Heart right ventricle (tissue), 16 donors: Measurements from ENCODE around the gene MIOS. TPM values are rescaled to one million over a fixed set of nuclear protein-coding genes. Genes with fewer than 3 reads are reported as not detected.
A peak's percentile ranks its signal among the peaks of the same experiment; 100 is the strongest.

Source experiments
- ATAC-seq, 8 donors: fragments of 200-7000 bp; cut with Tn5 transposase; one replicate each; pipeline ENCODE4 v1.9.1; 2020; ENCODE audit warnings: mild to moderate bottlenecking in 8 of 8, moderate library complexity in 8 of 8, moderate number of reproducible peaks in 1 of 8
- DNase-seq, 2 donors: peaks; one replicate each; pipeline ENCODE4 v3.0.0-alpha.2; 2020
- H3K27ac ChIP-seq, 10 donors: fragments of 200-600 bp; sonication (generic) in 2 of 10; one replicate each; pipeline versions ENCODE4 v1.5.0 to v1.8.0; 2020 to 2022; ENCODE audit warnings: mild to moderate bottlenecking in 3 of 10
- H3K27me3 ChIP-seq, 7 donors: fragments of 200-600 bp; one replicate each; pipeline ENCODE4 v1.8.0; 2021 to 2022; ENCODE audit warnings: mild to moderate bottlenecking in 2 of 7
- H3K36me3 ChIP-seq, 9 donors: fragments of 200-600 bp; sonication (generic) in 1 of 9; one replicate each; pipeline versions ENCODE4 v1.5.0 to v1.8.0; 2020 to 2022; ENCODE audit warnings: mild to moderate bottlenecking in 2 of 9
- H3K4me1 ChIP-seq, 9 donors: fragments of 200-600 bp; sonication (generic) in 1 of 9; one replicate each; pipeline versions ENCODE4 v1.5.0 to v1.8.0; 2020 to 2022; ENCODE audit warnings: mild to moderate bottlenecking in 4 of 9
- H3K4me3 ChIP-seq, 10 donors: fragments of 200-600 bp; sonication (generic) in 2 of 10; one replicate each; pipeline versions ENCODE4 v1.5.0 to v1.8.0; 2020 to 2022; ENCODE audit warnings: mild to moderate bottlenecking in 7 of 10, moderate library complexity in 2 of 10
- H3K9me3 ChIP-seq, 11 donors: fragments of 200-600 bp in 10 of 11; sonication (generic) in 2 of 11; one replicate each; pipeline versions ENCODE4 v1.5.0 to v1.8.0; 2013 to 2022; ENCODE audit warnings: mild to moderate bottlenecking in 2 of 11, control low read depth in 1 of 11, moderate library complexity in 1 of 11
- WGBS, 2 donors: extraction: QIAGEN DNeasy Blood & Tissue Kit; methylation state at CpG; one replicate each; pipeline ENCODE4 v1.1.7; 2013; ENCODE audit warnings: inconsistent platforms in 1 of 2; 5-methylcytosine and 5-hydroxymethylcytosine counted together
- intact Hi-C, 10 donors: fragments of 100-400 bp; cut with DNase I; formaldehyde crosslinking; loops; one replicate each; pipeline versions ENCODE4 v1.11.1 to v1.14.2; 2022
- polyA plus RNA-seq, 2 donors: library from polyadenylated mRNA; stranded (reverse); fragments of 200-250 nt; gene quantifications; one replicate each; pipeline ENCODE4 v1.2.3, GENCODE V29; 2013
- total RNA-seq, 10 donors: library from RNA; stranded (reverse); fragmentation: NEBNext Ultra II Directional in 3 of 10; extraction: Animal tissue kit (Norgen Biotek cat#: 25700) in 3 of 10; gene quantifications; one replicate each; pipeline versions ENCODE4 v1.2.1 to v1.2.4, GENCODE V29; 2021 to 2023
- TF ChIP-seq, protein P1 (sequence below), 9 donors: fragments of 200-600 bp; sonication (generic) in 2 of 9; IDR thresholded peaks; one replicate each; pipeline versions ENCODE4 v1.5.0 to v1.8.0; 2021 to 2022; ENCODE audit warnings: antibody characterized with exemption in 9 of 9, mild to moderate bottlenecking in 5 of 9, moderate library complexity in 1 of 9
- donor health status: Arrhythmogenic right ventricular cardiomyopathy.
- donor health status: ischemic (EF 13 %, LVEDD 7.1; RV severe dilation, severe dysfunction).
- donor health status: healthy with polysubstance abuse.
- donor health status: DM: no; HTN: yes; CAD: no.
- donor health status: DM: no; HTN: no; CAD: no.
- donor health status: ischemic (EF 25% LVEDD 6.9; RV normal size, moderate dysfunction).
- donor health status: ischemic (EF 25% LVEDD 5.7; RV mildly dilated, moderate dysfunction).
- donor health status: healthy.
- donor health status: DM: yes; HTN: yes; CAD: no.
- donor health status: Ischemic cardiomyopathy.
- donor health status: ischemic (EF 35%, LVEDD 5.7; RV mildly dilated, moderate dysfunction).
- donor health status: nonischemic (EF 11% LVEDD 7.7; RV severe dilation, severe dysfunction).
- donor health status: DM: yes; HTN: yes; CAD: no.
- donor health status: PGD.
- donor health status: ischemic (EF 29% LVEDD 5.4; RV normal size, mild dysfunction).
- donor health status: nonischemic (EF 23%, LVEDD 6.1; RV moderate dilation, normal function).

Gene MIOS
- total and polyA plus RNA-seq, 12 donors: 8.9 to 28.8 (median 20.7) TPM

- ATAC-seq: no peak
- intact Hi-C loops: no loop called here
These were observed 18.7 kb downstream of the MIOS start for GRCh38 chr7:7585241-7585928.

DNA sequence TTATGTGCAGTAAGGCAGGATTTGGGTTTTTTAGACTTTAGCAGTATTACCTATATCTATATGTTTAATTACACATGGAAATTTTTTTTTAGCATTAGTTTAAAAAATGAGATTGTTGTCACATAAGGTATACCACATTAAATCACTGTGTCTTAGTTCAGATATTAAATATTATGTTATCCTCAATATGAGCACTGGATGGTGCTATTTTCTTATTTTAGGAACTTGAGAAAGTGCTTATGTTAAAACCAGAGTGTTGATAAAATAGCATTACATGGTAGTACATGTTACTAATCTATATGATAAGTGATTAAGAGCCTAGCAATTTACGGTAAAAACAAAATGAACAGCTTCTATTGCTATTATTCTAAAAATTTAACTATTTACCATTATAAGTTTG, 28.8 kb downstream of the MIOS start:
- H3K9me3 ChIP-seq: no peaks in the 10 kb centered on the region
- peak in 1 of 8 donors; percentile 41 for ATAC-seq
- intact Hi-C loops: loop anchor here in 8 of 10 donors (2.0 to 10.0 kb wide), 4 partner anchors 609 to 689 kb away; no protein-coding TSS in a partner anchor
- H3K4me3 ChIP-seq: no peak overlapping the region
- no peaks in the 10 kb centered on the region for H3K27me3 ChIP-seq
- no peaks in the 10 kb centered on the region for H3K4me1 ChIP-seq
- H3K36me3 ChIP-seq: peaks cover 0 to 91% (median 8%) of the 10 kb centered on the region in 9 donors
- TF ChIP-seq, protein P1, sequence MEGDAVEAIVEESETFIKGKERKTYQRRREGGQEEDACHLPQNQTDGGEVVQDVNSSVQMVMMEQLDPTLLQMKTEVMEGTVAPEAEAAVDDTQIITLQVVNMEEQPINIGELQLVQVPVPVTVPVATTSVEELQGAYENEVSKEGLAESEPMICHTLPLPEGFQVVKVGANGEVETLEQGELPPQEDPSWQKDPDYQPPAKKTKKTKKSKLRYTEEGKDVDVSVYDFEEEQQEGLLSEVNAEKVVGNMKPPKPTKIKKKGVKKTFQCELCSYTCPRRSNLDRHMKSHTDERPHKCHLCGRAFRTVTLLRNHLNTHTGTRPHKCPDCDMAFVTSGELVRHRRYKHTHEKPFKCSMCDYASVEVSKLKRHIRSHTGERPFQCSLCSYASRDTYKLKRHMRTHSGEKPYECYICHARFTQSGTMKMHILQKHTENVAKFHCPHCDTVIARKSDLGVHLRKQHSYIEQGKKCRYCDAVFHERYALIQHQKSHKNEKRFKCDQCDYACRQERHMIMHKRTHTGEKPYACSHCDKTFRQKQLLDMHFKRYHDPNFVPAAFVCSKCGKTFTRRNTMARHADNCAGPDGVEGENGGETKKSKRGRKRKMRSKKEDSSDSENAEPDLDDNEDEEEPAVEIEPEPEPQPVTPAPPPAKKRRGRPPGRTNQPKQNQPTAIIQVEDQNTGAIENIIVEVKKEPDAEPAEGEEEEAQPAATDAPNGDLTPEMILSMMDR (IDR thresholded peaks at IDR 0.05): peak in 7 of 9 donors; percentile 38 to 60 (median 48)
- H3K27ac ChIP-seq: no peak overlapping the region
- DNase-seq: no peak
- WGBS, 2 donors: 47 to 59% methylated on average over 1 of the region's 1 CpG

More at GRCh38 chr7:7585241-7585928, 18.7 kb downstream of the MIOS start:
- H3K27ac ChIP-seq: no peak overlapping the region
- H3K27me3 ChIP-seq: no peaks in the 10 kb centered on the region
- DNase-seq: no peak
- H3K9me3 ChIP-seq: no peaks in the 10 kb centered on the region
- WGBS, 2 donors: 95 to 97% methylated on average over 5 of the region's 5 CpGs
- TF ChIP-seq, protein P1 (IDR thresholded peaks at IDR 0.05): no peak
- no peak overlapping the region for H3K4me3 ChIP-seq
- H3K4me1 ChIP-seq: peaks cover 0 to 3% (median 0%) of the 10 kb centered on the region in 9 donors
- peaks cover 0 to 40% (median 0%) of the 10 kb centered on the region in 9 donors for H3K36me3 ChIP-seq

DNA sequence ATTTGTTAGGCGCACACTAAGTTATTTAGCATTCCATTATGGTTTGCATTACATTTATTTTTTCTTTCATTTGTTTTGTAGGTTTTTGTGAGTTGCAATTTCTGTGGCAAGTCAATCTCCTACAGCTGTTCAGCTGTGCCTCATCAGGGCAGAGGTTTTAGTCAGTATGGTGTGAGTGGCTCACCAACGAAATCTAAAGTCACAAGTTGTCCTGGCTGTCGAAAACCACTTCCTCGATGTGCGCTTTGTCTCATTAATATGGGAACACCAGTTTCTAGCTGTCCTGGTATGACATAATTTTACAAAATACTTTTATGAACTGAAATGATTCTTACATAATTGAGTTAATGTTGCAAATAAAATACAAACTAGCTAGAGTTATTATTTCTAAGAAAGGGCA, 29.5 kb downstream of the MIOS start:
- Histone ChIP-seq H3K27me3 (no peaks in the 10 kb centered on the region), H3K4me1 (no peaks in the 10 kb centered on the region), H3K9me3 (no peaks in the 10 kb centered on the region), H3K4me3 (no peak overlapping the region), H3K36me3 (peaks cover 0 to 86% (median 8%) of the 10 kb centered on the region in 9 donors), H3K27ac (no peak overlapping the region)
- ATAC-seq: no peak
- DNase-seq: no peak
- WGBS, 2 donors: 93% methylated on average over 5 of the region's 5 CpGs
- TF ChIP-seq, protein P1 (IDR thresholded peaks at IDR 0.05): no peak
- intact Hi-C loops: loop anchor here in 7 of 10 donors (10.0 kb wide), 3 partner anchors 609 to 689 kb away; no protein-coding TSS in a partner anchor

DNA sequence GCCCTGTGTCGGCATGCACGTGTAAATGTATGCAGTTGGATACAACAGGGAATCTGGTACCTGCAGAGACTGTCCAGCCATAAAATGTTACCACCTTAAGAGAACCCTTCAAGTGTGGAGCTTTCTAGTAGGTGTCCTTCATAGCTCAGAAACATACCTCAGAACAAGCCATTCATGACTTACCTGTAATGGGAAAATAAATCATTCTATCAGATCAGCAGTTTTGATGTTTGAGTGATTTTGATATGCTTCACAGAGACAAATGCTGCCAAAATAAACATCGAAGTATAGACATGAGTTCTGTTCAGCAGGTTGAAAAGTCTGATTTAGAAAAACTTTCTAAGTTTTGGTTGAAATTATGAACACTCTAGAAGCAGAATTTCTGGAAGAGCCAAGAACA, 40.3 kb downstream of the MIOS start:
- TF ChIP-seq, protein P1 (IDR thresholded peaks at IDR 0.05): no peak
- 60 to 81% methylated on average over 3 of the region's 3 CpGs for WGBS, 2 donors
- intact Hi-C loops: no loop called here

More for the DNA sequence above, 40.3 kb downstream of the MIOS start:
- H3K9me3 ChIP-seq: no peaks in the 10 kb centered on the region
- H3K27ac ChIP-seq: no peak overlapping the region
- H3K4me1 ChIP-seq: no peaks in the 10 kb centered on the region
- ATAC-seq: no peak
- H3K36me3 ChIP-seq: peaks cover 0 to 42% (median 11%) of the 10 kb centered on the region in 9 donors
- no peak overlapping the region for H3K4me3 ChIP-seq
- H3K27me3 ChIP-seq: no peaks in the 10 kb centered on the region
- DNase-seq: no peak
